Embryonic facial prominence (tissue), 1 donor: ENCODE data around the gene KLHL11.

Experiments used
- DNase-seq: peaks from one replicate; pipeline ENCODE4 v3.0.0-alpha.2; 2016; ENCODE audit errors: extremely low spot score

The KLHL11 gene, protein sequence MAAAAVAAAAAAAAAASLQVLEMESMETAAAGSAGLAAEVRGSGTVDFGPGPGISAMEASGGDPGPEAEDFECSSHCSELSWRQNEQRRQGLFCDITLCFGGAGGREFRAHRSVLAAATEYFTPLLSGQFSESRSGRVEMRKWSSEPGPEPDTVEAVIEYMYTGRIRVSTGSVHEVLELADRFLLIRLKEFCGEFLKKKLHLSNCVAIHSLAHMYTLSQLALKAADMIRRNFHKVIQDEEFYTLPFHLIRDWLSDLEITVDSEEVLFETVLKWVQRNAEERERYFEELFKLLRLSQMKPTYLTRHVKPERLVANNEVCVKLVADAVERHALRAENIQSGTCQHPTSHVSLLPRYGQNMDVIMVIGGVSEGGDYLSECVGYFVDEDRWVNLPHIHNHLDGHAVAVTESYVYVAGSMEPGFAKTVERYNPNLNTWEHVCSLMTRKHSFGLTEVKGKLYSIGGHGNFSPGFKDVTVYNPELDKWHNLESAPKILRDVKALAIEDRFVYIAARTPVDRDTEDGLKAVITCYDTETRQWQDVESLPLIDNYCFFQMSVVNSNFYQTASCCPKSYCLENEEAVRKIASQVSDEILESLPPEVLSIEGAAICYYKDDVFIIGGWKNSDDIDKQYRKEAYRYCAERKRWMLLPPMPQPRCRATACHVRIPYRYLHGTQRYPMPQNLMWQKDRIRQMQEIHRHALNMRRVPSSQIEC

DNA sequence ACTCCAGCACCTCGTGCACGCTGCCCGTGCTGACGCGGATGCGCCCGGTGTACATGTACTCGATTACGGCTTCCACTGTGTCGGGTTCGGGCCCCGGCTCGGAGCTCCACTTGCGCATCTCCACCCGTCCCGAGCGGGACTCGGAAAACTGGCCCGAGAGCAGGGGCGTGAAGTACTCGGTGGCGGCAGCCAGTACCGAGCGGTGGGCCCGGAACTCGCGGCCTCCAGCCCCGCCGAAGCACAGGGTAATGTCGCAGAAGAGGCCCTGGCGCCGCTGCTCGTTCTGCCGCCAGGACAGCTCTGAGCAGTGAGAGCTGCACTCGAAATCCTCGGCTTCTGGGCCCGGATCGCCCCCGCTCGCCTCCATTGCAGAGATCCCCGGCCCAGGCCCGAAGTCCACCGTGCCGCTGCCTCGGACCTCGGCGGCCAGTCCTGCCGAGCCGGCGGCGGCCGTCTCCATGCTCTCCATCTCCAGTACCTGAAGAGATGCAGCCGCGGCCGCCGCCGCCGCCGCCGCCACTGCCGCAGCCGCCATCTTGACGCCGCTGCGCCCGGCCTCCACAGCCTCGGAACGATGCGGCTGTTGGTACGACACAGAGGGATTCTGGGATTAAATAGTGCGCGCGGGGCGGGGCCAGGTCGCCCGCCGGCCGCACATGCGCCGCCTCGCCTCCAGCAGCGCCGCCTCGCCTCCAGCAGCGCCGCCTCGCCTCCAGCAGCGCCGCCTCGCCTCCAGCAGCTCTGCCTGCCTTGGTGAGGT, at the start of gene KLHL11:
Gene KLHL11, minus strand, starts transcription at position 588 of the 760 bp plus-strand sequence. Its CDS starts 53 bp downstream, at position 535.
- DNase-seq = peak; percentile 86

DNA sequence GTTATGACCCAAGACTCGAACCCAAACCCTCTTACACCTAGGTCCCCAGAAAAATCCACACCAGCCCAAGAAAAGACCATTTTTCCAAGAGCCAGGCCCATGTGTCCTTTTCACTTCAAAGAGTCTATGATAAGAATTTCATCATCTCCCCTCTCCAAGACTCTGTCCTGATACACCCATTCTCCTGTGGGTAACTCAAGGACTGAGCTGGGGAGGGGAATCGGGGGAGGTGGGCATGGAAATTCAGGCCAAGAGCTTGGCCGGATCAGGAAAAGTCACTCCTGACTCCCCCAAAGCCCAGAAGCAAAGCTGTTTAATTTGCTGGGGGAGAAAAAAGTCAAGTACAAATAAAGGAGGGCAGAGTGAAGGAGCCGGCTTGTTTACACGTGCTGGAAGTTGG, 49.8 kb upstream of the KLHL11 start:
- no peak for DNase-seq

- no peak for DNase-seq
Measured at GRCh38 chr17:41914358-41914766, 49.1 kb upstream of the KLHL11 start.

GRCh38 chr17:41913798-41914197, 48.6 kb upstream of the KLHL11 start:
- no peak for DNase-seq

- DNase-seq = no peak
Measured at GRCh38 chr17:41912925-41913324, 47.7 kb upstream of the KLHL11 start.

GRCh38 chr17:41910701-41911391, 45.6 kb upstream of the KLHL11 start:
- no peak for DNase-seq

DNA sequence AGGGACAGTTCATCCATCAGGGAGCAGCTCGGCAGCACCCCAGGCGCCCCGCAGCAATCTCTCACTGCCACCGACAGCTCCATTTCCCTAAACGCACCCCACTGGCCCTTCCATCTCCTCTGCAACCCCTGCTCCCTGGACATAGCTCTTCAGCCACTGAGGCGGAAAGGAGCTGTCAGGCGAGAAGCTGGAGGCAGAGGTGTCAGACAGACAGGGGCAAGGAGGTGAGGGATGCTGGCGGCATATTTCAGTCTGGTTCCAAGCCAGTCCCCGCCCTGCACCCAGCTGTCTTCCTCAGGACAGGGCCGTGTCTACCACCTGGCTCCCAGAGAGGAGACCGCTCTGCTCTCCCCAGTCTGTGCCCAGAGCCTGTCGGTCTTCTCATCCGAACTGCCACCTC, 43.9 kb upstream of the KLHL11 start:
- DNase-seq = no peak

DNA sequence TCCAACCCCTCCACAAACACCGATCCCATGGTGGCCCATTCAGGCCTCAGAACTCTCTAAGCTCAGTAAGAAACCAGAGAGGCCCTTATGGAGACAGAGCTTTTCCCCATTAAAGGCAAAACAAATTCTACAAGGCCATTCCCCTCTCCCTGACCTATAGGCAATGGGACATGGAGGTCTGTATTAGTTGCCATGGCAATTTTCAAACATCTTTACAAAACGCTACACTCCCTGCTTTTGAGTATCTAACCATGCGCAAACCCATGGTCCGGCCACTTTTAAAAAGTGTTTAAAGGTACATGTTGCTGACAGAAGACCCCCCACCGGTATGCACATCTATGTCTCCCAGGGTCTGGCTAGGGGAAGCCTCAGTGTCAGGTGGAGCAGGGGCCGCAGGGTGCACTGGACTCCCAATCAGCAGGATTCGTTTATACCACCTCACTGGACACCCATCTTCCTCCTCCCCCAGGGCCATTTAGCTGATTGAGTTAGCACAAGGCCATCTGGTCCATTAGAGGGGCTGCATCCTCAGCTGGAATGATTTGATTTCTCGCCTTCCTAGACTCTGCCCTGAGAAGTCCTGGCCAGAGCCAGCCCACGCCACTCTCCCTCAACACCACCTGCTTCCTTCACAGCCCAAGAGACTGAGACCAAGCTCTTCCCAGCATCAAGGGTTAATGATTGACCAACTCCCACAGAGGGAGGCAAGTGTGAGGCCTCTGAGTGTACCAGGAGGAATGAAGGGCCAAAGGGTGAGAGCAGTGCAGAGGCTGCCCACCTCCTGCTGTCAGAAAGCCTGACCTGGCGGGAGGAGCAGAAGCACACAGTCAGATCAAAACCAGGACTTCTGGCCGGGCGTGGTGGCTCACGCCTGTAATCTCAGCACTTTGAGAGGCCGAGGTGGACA, 42.7 kb upstream of the KLHL11 start:
- DNase-seq = no peak

- no peak for DNase-seq
Measured at GRCh38 chr17:41907185-41907556, 41.9 kb upstream of the KLHL11 start.

- no peak for DNase-seq
Measured at GRCh38 chr17:41906465-41907184, 41.4 kb upstream of the KLHL11 start.

- DNase-seq = no peak
Measured at GRCh38 chr17:41905172-41905571, 39.9 kb upstream of the KLHL11 start.

- no peak for DNase-seq
Measured at GRCh38 chr17:41904242-41904841, 39.1 kb upstream of the KLHL11 start.

DNA sequence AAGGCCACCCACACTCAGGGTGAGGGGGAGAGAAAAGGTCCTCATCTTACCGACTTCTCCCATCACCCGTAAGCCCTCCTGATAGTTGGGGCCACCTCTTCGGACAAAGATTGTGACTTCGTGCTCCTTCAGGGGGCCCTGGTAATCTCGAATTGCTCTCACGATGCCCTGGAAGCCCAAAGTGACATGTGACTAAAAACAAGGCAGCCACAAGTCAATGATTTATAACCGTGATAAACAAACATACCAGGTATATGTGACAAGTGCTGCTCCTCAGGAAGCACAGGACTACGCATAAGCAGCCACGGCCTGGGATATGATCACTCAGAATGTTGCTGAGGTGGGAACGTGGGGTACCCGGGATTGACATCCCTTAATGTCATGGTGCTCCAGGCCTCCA, 36.4 kb upstream of the KLHL11 start:
- DNase-seq = no peak

DNA sequence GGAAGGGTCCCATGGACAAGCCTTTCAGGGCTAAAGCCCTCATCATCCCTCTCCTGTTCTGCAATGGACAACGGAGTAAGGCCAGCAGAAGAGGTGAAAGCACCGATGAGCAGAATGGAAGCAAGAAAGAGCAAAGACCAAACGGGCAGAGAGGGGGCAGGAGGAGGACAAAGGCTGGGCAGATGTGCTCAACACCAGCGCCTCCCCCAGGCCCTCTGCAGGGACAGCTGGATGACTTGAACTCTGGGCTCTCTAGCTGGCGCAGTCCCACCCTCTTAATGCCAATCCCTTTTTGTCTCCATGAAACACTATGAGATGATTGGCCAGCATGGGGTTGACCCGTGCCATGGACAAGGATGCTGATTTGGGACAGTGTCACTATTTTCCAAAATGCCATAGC, 31.5 kb upstream of the KLHL11 start:
- no peak for DNase-seq

DNA sequence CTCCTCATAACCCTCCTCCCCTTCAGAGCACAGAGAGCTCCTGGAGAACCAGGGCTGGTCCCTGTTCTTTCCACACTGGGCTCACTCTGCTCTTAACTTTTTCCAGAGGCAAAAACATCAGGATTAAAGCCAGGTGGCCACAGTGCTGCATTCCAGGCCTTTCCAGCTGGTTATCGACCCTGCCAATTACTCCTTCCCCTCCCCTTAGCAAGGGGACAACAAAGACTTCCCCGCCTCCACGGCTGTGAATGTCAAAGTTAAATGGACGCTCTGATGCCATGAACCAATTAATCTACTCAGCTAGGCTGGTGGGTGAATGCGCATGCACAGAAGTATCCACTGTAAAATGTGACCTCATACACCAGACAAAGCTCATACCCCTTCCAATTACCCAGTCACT, 30.4 kb upstream of the KLHL11 start:
- no peak for DNase-seq

GRCh38 chr17:41894791-41895331, 29.6 kb upstream of the KLHL11 start:
- DNase-seq = no peak

- DNase-seq = no peak
Measured at GRCh38 chr17:41893384-41893783, 28.2 kb upstream of the KLHL11 start.

DNA sequence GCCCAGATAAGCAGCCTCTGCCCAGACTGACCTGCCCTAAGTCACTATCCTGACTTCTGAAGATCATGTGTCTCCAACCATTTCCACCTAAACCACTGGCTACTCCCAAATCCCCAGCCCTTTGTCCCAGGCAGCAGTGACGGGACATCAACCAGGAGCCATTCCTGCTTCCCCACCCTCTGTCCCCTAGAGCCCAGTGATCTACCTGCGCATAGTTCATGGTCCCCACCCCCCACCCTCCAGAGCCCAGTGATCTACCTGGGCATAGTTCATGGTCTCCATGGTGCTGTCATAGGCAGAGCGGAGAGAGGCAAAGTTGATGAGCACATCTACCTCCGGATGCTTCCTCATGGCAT, 26.8 kb upstream of the KLHL11 start:
- no peak for DNase-seq
